H9 (cell line): Measurements from ENCODE around the gene DISC1. TPM values are rescaled to one million over a fixed set of nuclear protein-coding genes. Genes with fewer than 3 reads are reported as not detected.
"Not testable (repeated sequence)": the region's sequence is repeated elsewhere in the genome, so short reads cannot be mapped to it uniquely, and the experiment has no call there.

Experiments
- DNase-seq: peaks from one replicate; pipeline ENCODE4 v3.0.0-alpha.2; 2017
- H2AFZ ChIP-seq: one replicate; pipeline ENCODE4 v1.6.1; 2013; ENCODE audit warnings: mild to moderate bottlenecking, low read length, control low read depth, moderate library complexity
- H2AK5ac ChIP-seq: 2 replicates; pipeline ENCODE4 v1.6.1; 2013; ENCODE audit warnings: low read length, control low read depth, mixed read lengths; ENCODE audit not compliant: insufficient read length
- H2BK120ac ChIP-seq: one replicate; pipeline ENCODE4 v1.6.1; 2013; ENCODE audit warnings: low read depth, mild to moderate bottlenecking, low read length, control low read depth, inconsistent platforms; ENCODE audit not compliant: poor library complexity, severe bottlenecking
- H2BK12ac ChIP-seq: 2 replicates; pipeline ENCODE4 v1.6.1; 2013; ENCODE audit warnings: low read length, control low read depth, mixed read lengths, low read depth; ENCODE audit not compliant: insufficient read length
- H2BK15ac ChIP-seq: 2 replicates; pipeline ENCODE4 v1.6.1; 2013; ENCODE audit warnings: low read depth, low read length, control low read depth
- H2BK20ac ChIP-seq: one replicate; pipeline ENCODE4 v1.6.1; 2013; ENCODE audit warnings: low read depth, mild to moderate bottlenecking, low read length, control low read depth, inconsistent platforms; ENCODE audit not compliant: poor library complexity, severe bottlenecking
- H2BK5ac ChIP-seq: 2 replicates; pipeline ENCODE4 v1.6.1; 2013; ENCODE audit warnings: low read length, control low read depth, mixed read lengths; ENCODE audit not compliant: insufficient read length
- H3K14ac ChIP-seq: 2 replicates; pipeline ENCODE4 v1.6.1; 2013; ENCODE audit warnings: low read length, control low read depth; ENCODE audit not compliant: insufficient read depth
- H3K18ac ChIP-seq: 2 replicates; pipeline ENCODE4 v1.6.1; 2013; ENCODE audit warnings: low read depth, mild to moderate bottlenecking, mixed read lengths, low read length, control low read depth; ENCODE audit not compliant: insufficient read length
- H3K23ac ChIP-seq: 2 replicates; pipeline ENCODE4 v1.6.1; 2013; ENCODE audit warnings: low read length, control low read depth, mixed read lengths, low read depth; ENCODE audit not compliant: insufficient read length
- H3K23me2 ChIP-seq: 2 replicates; pipeline ENCODE4 v1.6.1; 2013; ENCODE audit warnings: low read depth, mild to moderate bottlenecking, mixed read lengths, low read length, control low read depth; ENCODE audit not compliant: insufficient read length, poor library complexity, severe bottlenecking
- H3K27ac ChIP-seq: 2 replicates; pipeline ENCODE4 v1.5.1; 2013; ENCODE audit warnings: low read length, control low read depth, mixed read lengths, low read depth; ENCODE audit not compliant: insufficient read length
- H3K27me3 ChIP-seq: 2 replicates; pipeline ENCODE4 v1.6.1; 2013; ENCODE audit warnings: low read length, control low read depth, inconsistent platforms; ENCODE audit not compliant: insufficient read depth
- H3K4ac ChIP-seq: 2 replicates; pipeline ENCODE4 v1.6.1; 2013; ENCODE audit warnings: low read depth, mild to moderate bottlenecking, control low read depth, inconsistent platforms, low read length, moderate library complexity
- H3K4me1 ChIP-seq: 2 replicates; pipeline ENCODE4 v1.6.1; 2013; ENCODE audit warnings: low read length, control low read depth, inconsistent platforms; ENCODE audit not compliant: insufficient read depth
- H3K4me2 ChIP-seq: 2 replicates; pipeline ENCODE4 v1.6.1; 2013; ENCODE audit warnings: low read length, control low read depth, mixed read lengths; ENCODE audit not compliant: insufficient read length, insufficient read depth
- H3K56ac ChIP-seq: 2 replicates; pipeline ENCODE4 v1.6.1; 2013; ENCODE audit warnings: low read depth, mild to moderate bottlenecking, mixed read lengths, low read length, control low read depth; ENCODE audit not compliant: insufficient read length
- H3K79me1 ChIP-seq: 2 replicates; pipeline ENCODE4 v1.6.1; 2013; ENCODE audit warnings: low read depth, mild to moderate bottlenecking, moderate library complexity, low read length, control low read depth, inconsistent platforms; ENCODE audit not compliant: insufficient read depth, poor library complexity, severe bottlenecking
- H3K79me2 ChIP-seq: 2 replicates; pipeline ENCODE4 v1.6.1; 2013; ENCODE audit warnings: low read length, control low read depth, inconsistent platforms; ENCODE audit not compliant: insufficient read depth
- H3K9ac ChIP-seq: 2 replicates; pipeline ENCODE4 v1.6.1; 2013; ENCODE audit warnings: low read length, control low read depth, mixed read lengths; ENCODE audit not compliant: insufficient read length; ENCODE audit errors: extremely low read depth
- H3K9me3 ChIP-seq: one replicate; pipeline ENCODE4 v1.6.1; 2013; ENCODE audit warnings: low read depth, low read length, inconsistent platforms; ENCODE audit not compliant: control insufficient read depth
- H3T11ph ChIP-seq: one replicate; pipeline ENCODE4 v1.6.1; 2013; ENCODE audit warnings: mild to moderate bottlenecking, low read length, control low read depth, inconsistent platforms
- H4K20me1 ChIP-seq: one replicate; pipeline ENCODE4 v1.6.1; 2013; ENCODE audit not compliant: control insufficient read depth, insufficient read length, insufficient read depth
- H4K5ac ChIP-seq: 2 replicates; pipeline ENCODE4 v1.6.1; 2013; ENCODE audit warnings: low read depth, mild to moderate bottlenecking, mixed read lengths, low read length, control low read depth; ENCODE audit not compliant: insufficient read length
- H4K8ac ChIP-seq: replicated peaks from 2 replicates; pipeline ENCODE4 v1.6.1; 2013; ENCODE audit warnings: low read length, control low read depth, mixed read lengths, low read depth; ENCODE audit not compliant: insufficient read length
- H4K91ac ChIP-seq: 2 replicates; pipeline ENCODE4 v1.6.1; 2013; ENCODE audit warnings: low read depth, mild to moderate bottlenecking, moderate library complexity, mixed read lengths, low read length, control low read depth; ENCODE audit not compliant: insufficient read length
- H3K27ac Mint-ChIP-seq, 3 experiments: 2 replicates in 2 of 3; 3 replicates in 1 of 3; pipeline ENCODE4 v1.8.0; 2020 to 2021; ENCODE audit warnings: mixed read lengths in 3 of 3, mild to moderate bottlenecking in 1 of 3, moderate library complexity in 1 of 3
- H3K27me3 Mint-ChIP-seq: 2 replicates; pipeline ENCODE4 v1.8.0; 2021; ENCODE audit warnings: low read depth, mild to moderate bottlenecking, moderate library complexity, mixed read lengths
- H3K36me3 Mint-ChIP-seq, 3 experiments: 2 replicates in 2 of 3; 3 replicates in 1 of 3; pipeline ENCODE4 v1.8.0; 2020 to 2021; ENCODE audit warnings: low read depth in 3 of 3, mixed read lengths in 3 of 3; ENCODE audit not compliant: insufficient read depth in 1 of 3
- H3K4me1 Mint-ChIP-seq, 2 experiments: 2 replicates each; pipeline ENCODE4 v1.8.0; 2020; ENCODE audit warnings: mixed read lengths in 2 of 2
- H3K4me3 Mint-ChIP-seq, 2 experiments: 2 replicates in 1 of 2; 3 replicates in 1 of 2; pipeline ENCODE4 v1.8.0; 2020 to 2021; ENCODE audit warnings: mild to moderate bottlenecking in 2 of 2, mixed read lengths in 2 of 2, moderate library complexity in 1 of 2
- H3K9me3 Mint-ChIP-seq, 2 experiments: 2 replicates in 1 of 2; 3 replicates in 1 of 2; pipeline ENCODE4 v1.8.0; 2020; ENCODE audit warnings: mild to moderate bottlenecking in 2 of 2, mixed read lengths in 2 of 2, moderate library complexity in 1 of 2
- WGBS: extraction: QIAGEN DNeasy Blood & Tissue Kit; methylation state at CpG from one replicate; pipeline ENCODE4 v1.1.7; 2013; ENCODE audit warnings: missing lambda C conversion rate, low lambda C conversion rate, mixed read lengths; ENCODE audit not compliant: insufficient read length; ENCODE audit errors: extremely low coverage; 5-methylcytosine and 5-hydroxymethylcytosine counted together
- total RNA-seq: library from RNA; stranded (reverse); gene quantifications from 2 replicates; pipeline ENCODE4 v1.2.1, GENCODE V29; 2021
- TF ChIP-seq, protein P1 (sequence below): fragments of 200-600 bp; sonication (generic); conservative IDR thresholded peaks from 3 replicates; pipeline ENCODE4 v1.8.0; 2021; ENCODE audit warnings: antibody characterized with exemption, mild to moderate bottlenecking

DISC1 gene
- total RNA-seq, 1 experiment from 2014 or later, result 2.5 TPM

DNA sequence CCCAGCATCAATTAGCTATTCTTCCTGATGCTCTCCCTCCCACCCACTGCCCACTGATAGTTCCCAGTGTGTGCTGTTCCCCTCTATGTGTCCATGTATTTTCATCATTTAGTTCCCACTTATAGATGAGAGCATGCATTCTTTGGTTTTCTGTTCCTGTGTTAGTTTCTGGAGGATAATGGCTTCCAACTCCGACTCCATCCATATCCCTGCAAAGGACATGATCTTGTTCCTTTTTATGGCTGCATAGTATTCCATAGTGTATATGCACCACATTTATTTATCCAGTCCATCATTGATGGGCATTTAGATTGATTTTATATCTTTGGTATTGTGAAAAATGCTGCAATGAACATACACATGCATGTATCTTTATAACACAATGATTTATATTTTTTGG lies 30.2 kb downstream of the DISC1 start:
- Histone ChIP-seq H3K9me3 (no peaks in the 10 kb centered on the region), H3K9ac (no peak overlapping the region), H4K8ac (no peak overlapping the region), H4K91ac (no peak overlapping the region), H3K4me1 (no peaks in the 10 kb centered on the region; the same call in 1 of the 2 replicates), H3K18ac (no peak overlapping the region), H3K23ac (no peak overlapping the region), H3K14ac (no peak overlapping the region), H4K20me1 (no peaks in the 10 kb centered on the region), H2BK120ac (no peak overlapping the region), H3T11ph (no peak overlapping the region), H3K27me3 (no peaks in the 10 kb centered on the region), H2AK5ac (no peak overlapping the region), H2AFZ (no peak overlapping the region), H2BK12ac (no peak overlapping the region), H3K56ac (no peak overlapping the region), H3K4me2 (no peak overlapping the region), H2BK5ac (no peak overlapping the region), H3K79me1 (no peaks in the 10 kb centered on the region), H3K27ac (no peak overlapping the region), H3K4ac (no peak overlapping the region), H3K23me2 (no peaks in the 10 kb centered on the region), H3K79me2 (no peaks in the 10 kb centered on the region), H2BK15ac (no peak overlapping the region), H4K5ac (no peak overlapping the region), H2BK20ac (no peak overlapping the region)
- H3K4me3 Mint-ChIP-seq, result no peak overlapping the region
- H3K4me1 Mint-ChIP-seq, result peaks cover under 1 to 3% of the 10 kb centered on the region in 2 experiments; a peak in 3 of 4 replicates
- H3K27me3 Mint-ChIP-seq, result peaks cover 13% of the 10 kb centered on the region
- H3K9me3 Mint-ChIP-seq, result peaks cover 9 to 10% of the 10 kb centered on the region in 2 experiments; a peak in 4 of 5 replicates
- WGBS, result no CpG with 5 or more reads among the region's 1 CpG
- H3K27ac Mint-ChIP-seq, result no peak overlapping the region
- TF ChIP-seq, protein P1, sequence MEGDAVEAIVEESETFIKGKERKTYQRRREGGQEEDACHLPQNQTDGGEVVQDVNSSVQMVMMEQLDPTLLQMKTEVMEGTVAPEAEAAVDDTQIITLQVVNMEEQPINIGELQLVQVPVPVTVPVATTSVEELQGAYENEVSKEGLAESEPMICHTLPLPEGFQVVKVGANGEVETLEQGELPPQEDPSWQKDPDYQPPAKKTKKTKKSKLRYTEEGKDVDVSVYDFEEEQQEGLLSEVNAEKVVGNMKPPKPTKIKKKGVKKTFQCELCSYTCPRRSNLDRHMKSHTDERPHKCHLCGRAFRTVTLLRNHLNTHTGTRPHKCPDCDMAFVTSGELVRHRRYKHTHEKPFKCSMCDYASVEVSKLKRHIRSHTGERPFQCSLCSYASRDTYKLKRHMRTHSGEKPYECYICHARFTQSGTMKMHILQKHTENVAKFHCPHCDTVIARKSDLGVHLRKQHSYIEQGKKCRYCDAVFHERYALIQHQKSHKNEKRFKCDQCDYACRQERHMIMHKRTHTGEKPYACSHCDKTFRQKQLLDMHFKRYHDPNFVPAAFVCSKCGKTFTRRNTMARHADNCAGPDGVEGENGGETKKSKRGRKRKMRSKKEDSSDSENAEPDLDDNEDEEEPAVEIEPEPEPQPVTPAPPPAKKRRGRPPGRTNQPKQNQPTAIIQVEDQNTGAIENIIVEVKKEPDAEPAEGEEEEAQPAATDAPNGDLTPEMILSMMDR, result no peak
- no peak for DNase-seq
- no peaks in the 10 kb centered on the region for H3K36me3 Mint-ChIP-seq

DNA sequence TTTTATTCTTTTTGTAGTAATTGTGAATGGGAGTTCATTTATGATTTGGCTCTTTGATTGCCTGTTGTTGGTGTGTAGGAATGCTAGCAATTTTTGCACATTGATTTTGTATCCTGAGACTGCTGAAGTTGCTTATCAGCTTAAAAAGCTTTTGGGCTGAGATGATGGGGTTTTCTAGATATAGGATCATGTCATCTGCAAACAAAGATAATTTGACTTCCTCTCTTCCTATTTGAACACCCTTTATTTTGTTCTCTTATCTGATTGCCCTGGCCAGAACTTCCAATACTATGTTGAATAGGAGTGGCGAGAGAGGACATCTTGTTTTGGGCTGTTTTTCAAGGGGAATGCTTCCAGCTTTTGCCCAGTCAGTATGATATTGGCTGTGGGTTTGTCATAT lies 31.6 kb downstream of the DISC1 start:
- H3K36me3 Mint-ChIP-seq, result not testable (repeated sequence)
- H3K9me3 Mint-ChIP-seq, result peaks cover 9 to 13% of the 10 kb centered on the region in 2 experiments; a peak in 4 of 5 replicates

More for the DNA sequence above, 31.6 kb downstream of the DISC1 start:
- not testable (repeated sequence) for H4K91ac ChIP-seq, H2AK5ac ChIP-seq, H3K56ac ChIP-seq, H3K23me2 ChIP-seq, H2BK15ac ChIP-seq, H3T11ph ChIP-seq, H3K4me2 ChIP-seq, H3K4me1 ChIP-seq, H3K79me2 ChIP-seq, H2BK12ac ChIP-seq, H3K4ac ChIP-seq, H3K14ac ChIP-seq, H4K20me1 ChIP-seq, H4K8ac ChIP-seq, H2BK20ac ChIP-seq, H2AFZ ChIP-seq, H4K5ac ChIP-seq, H3K27ac Mint-ChIP-seq, H3K27ac ChIP-seq, H3K4me1 Mint-ChIP-seq, H3K27me3 ChIP-seq, H2BK5ac ChIP-seq, H2BK120ac ChIP-seq, DNase-seq, H3K4me3 Mint-ChIP-seq, H3K18ac ChIP-seq, H3K9ac ChIP-seq, H3K9me3 ChIP-seq, H3K79me1 ChIP-seq, H3K23ac ChIP-seq
- H3K27me3 Mint-ChIP-seq, result peaks cover 13% of the 10 kb centered on the region
- WGBS, result no CpG with 5 or more reads among the region's 1 CpG
